SU-DHL-6 (cell line): Measurements from ENCODE around the gene MAP2K3.
"Not testable (repeated sequence)": the region's sequence is repeated elsewhere in the genome, so short reads cannot be mapped to it uniquely, and the experiment has no call there.

Experiments used
- CTCF ChIP-seq: fragments of 200-600 bp; sonication (generic); IDR thresholded peaks from one replicate; pipeline ENCODE4 v1.5.1; 2017; ENCODE audit warnings: antibody characterized with exemption, mild to moderate bottlenecking, low read length, moderate library complexity; ENCODE audit not compliant: insufficient read depth, poor library complexity, severe bottlenecking
- EZH2phosphoT487 ChIP-seq: fragments of 200-600 bp; sonication (generic), shearing (Covaris generic); conservative IDR thresholded peaks from 2 replicates; pipeline ENCODE4 v1.6.1; 2018; ENCODE audit warnings: mild to moderate bottlenecking, antibody characterized with exemption, low read length, moderate library complexity, mixed read lengths

DNA sequence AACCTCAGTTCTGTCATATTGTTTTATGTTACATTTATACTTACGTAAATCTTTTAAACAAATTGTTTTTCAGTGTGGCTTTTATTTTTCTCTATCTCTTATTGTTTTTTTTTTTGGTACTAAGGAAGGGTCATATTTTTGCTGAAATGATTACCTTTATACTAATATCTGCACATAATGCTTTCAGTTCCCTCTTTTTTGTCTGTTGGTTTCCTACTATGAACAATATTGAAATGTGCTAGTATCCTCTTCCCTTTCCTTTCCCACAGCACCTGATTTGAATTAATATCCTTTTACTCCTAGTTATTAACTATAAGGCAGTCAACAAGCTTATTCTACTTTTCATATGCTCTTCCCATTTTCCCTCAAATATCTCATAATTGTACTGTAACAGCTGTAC, 43.4 kb downstream of the MAP2K3 start:
- TF ChIP-seq CTCF, EZH2phosphoT487: not testable (repeated sequence)
